ENCODE measurements around the gene LDLRAD1. TPM values are rescaled to one million over a fixed set of nuclear protein-coding genes. Genes with fewer than 3 reads are reported as not detected.
"Not testable (repeated sequence)": the region's sequence is repeated elsewhere in the genome, so short reads cannot be mapped to it uniquely, and the experiment has no call there.

LDLRAD1 gene
- total and polyA plus RNA-seq, 2 experiments from 2014 or later, result not detected

DNA sequence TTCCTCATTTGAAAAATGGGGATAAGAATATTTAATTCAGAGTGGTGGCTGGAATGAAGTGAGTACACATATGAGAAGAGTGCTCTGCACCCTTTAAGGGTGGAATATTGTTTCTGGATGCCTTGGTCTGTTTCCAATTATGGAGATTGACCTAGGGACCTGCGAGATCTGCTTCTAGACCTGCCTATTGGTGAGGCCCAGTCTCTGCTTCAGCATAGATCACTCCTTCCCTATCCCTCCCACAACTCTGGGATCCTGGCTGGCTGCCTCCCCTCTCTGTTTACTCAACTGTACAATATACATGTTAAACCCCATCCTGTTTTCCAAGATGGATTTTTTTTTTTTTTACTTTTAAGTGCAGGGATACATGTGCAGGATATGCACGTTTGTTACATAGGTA is 6.4 kb upstream of the LDLRAD1 start:
- TF ChIP-seq, protein P1, sequence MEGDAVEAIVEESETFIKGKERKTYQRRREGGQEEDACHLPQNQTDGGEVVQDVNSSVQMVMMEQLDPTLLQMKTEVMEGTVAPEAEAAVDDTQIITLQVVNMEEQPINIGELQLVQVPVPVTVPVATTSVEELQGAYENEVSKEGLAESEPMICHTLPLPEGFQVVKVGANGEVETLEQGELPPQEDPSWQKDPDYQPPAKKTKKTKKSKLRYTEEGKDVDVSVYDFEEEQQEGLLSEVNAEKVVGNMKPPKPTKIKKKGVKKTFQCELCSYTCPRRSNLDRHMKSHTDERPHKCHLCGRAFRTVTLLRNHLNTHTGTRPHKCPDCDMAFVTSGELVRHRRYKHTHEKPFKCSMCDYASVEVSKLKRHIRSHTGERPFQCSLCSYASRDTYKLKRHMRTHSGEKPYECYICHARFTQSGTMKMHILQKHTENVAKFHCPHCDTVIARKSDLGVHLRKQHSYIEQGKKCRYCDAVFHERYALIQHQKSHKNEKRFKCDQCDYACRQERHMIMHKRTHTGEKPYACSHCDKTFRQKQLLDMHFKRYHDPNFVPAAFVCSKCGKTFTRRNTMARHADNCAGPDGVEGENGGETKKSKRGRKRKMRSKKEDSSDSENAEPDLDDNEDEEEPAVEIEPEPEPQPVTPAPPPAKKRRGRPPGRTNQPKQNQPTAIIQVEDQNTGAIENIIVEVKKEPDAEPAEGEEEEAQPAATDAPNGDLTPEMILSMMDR (IDR thresholded peaks at IDR 0.05; ENCODE audit: low read depth, low read length), result no peak
- no peaks in the 10 kb centered on the region for H3K4me1 ChIP-seq (ENCODE audit: low read depth)
- H3K36me3 ChIP-seq, result no peaks in the 10 kb centered on the region
- no peak overlapping the region for H3K27ac ChIP-seq
- no peaks in the 10 kb centered on the region for H3K27me3 ChIP-seq
- DNase-seq (ENCODE audit: low read depth in 1 of 2, low spot score in 1 of 2), result no peak
- H3K9me3 ChIP-seq (ENCODE audit: low read depth), result no peaks in the 10 kb centered on the region
- no peak overlapping the region for H3K4me3 ChIP-seq

DNA sequence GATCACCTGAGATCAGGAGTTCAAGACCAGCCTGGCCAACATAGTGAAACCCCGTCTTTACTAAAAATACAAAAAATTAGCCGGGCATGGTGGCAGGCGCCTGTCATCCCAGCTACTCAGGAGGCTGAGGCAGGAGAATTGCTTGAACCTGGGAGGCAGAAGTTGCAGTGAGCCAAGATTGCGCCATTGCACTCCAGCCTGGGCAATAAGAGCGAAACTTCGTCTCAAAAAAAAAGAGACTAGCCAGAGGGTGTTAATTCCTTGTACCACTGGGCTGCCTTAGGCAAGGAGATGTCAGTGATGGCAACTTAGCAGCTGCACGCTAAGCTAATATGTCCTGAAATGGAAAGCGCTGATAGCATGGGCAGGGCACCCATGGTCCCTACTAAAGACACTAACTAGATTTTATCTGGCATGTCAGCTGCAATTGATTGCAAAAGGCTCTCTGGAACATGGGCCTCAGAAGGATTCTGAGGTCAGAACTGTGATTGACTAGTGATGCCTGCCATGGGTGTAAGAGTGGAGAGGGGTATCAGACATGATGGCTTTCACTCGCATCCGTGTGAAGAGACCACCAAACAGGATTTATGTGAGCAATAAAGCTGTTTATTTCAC is 1.7 kb upstream of the LDLRAD1 start:
- H3K27me3 ChIP-seq; H3K9me3 ChIP-seq (ENCODE audit: low read depth); H3K36me3 ChIP-seq; H3K4me3 ChIP-seq; DNase-seq (ENCODE audit: low read depth in 1 of 2, low spot score in 1 of 2); H3K4me1 ChIP-seq (ENCODE audit: low read depth); H3K27ac ChIP-seq: not testable (repeated sequence)

DNA sequence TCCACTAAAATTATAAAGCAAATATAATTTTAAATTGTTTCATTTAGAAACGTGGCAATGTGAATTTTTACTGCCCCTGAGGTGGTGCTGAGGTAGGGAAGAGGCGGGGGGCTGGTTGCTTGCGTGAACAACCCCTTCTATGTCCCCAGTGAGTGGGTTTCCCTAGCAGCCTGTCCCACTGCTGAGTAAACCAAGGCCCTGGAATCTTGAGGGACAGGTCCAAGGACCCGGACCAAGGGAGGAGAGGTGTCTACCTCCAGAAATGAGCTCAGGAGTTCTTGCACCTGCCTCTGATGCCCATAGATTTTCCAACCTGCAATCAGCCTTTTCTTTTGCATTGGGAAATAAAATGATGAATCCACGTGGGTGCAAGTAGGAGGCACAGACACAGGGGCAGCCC is 649 bp upstream of the LDLRAD1 start:
- Histone ChIP-seq H3K9me3 (ENCODE audit: low read depth) (no peaks in the 10 kb centered on the region), H3K27ac (no peak overlapping the region), H3K4me3 (no peak overlapping the region), H3K4me1 (ENCODE audit: low read depth) (no peaks in the 10 kb centered on the region), H3K36me3 (no peaks in the 10 kb centered on the region), H3K27me3 (no peaks in the 10 kb centered on the region)
- TF ChIP-seq, protein P1 (IDR thresholded peaks at IDR 0.05; ENCODE audit: low read depth, low read length), result no peak
- no peak for DNase-seq (ENCODE audit: low read depth in 1 of 2, low spot score in 1 of 2)

DNA sequence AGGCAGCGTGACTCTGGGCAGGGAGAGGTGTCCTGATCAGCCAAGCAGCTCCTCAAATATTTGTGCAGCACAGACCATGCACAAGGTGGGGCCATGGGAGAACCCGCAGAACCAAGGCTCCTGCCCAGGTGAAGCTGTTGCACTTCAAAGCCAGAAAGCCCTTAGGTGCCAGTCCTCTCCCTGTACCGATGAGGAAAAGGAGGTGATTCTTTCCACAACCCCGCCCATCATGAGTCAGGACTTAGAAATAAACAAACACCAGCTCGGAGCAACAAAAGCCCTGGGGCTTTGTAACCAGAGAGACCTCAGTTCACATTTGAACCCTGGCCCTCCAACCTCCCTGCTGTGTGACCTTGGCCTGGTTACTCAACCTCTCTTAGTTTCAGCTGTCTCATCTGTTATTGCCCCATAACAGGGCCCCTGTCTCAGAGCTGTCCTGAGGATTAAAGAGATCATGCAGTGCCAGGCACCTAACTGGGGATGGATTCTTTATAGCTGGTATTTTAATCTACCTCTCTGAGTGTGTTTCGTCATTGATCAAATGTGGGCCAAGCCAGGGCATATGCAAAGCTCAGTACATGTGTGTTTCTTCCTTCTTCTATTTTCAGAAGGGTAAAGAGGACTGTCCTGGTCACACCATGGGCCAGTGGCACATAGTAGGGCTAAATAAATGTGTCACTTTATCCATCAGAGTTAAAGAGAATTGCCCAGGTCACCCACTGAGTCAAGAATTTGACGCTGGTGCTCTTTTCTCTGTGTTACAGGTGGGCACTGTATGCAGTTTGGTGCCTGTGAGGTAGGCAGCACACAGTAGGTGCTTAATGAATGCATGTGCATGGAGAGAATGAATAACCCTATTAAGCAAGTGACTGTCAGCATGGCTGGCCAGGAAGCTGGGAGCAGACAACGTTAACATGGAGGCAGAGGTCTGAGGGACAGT is 1.4 kb downstream of the LDLRAD1 start:
- TF ChIP-seq, protein P1 (IDR thresholded peaks at IDR 0.05; ENCODE audit: low read depth, low read length), result no peak
- no peaks in the 10 kb centered on the region for H3K36me3 ChIP-seq

DNA sequence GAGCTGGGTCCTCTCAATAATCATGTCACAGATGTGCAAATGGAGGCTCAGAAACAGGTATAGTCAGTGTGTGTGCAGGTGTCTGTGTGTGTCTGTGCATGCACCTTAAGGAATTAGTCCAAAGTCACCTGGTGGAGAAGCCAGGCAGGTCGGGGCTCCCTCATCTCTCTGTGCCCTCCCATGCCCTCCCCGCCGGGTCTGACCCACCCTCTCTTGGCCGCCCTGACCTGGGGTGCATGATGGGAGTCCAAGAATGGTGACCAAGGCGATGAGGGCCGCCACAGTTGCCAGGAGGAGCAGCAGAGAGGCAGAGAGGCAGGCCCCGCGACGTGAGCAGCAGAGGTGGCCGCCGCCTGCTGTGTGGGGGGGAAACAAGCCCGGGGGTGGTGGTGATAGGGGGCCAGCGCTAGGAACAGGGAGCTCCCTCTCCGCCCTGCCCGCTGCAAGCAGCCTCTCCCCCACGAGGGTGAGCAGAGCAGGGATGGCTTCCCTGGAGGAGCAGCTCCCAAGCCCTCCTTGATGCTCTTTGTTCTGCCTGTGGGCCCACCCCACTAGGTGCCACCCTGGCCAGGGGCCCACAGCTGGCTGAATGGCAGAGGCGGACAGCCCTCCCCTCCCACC is 3.9 kb downstream of the LDLRAD1 start:
- Histone ChIP-seq H3K4me1 (ENCODE audit: low read depth) (no peaks in the 10 kb centered on the region), H3K4me3 (no peak overlapping the region), H3K27ac (no peak overlapping the region), H3K27me3 (no peaks in the 10 kb centered on the region), H3K36me3 (no peaks in the 10 kb centered on the region), H3K9me3 (ENCODE audit: low read depth) (no peaks in the 10 kb centered on the region)
- no peak for DNase-seq (ENCODE audit: low read depth in 1 of 2, low spot score in 1 of 2)
- TF ChIP-seq, protein P1 (IDR thresholded peaks at IDR 0.05; ENCODE audit: low read depth, low read length), result no peak

More for the DNA sequence above, 1.4 kb downstream of the LDLRAD1 start:
- Histone ChIP-seq H3K4me1 (ENCODE audit: low read depth) (no peaks in the 10 kb centered on the region), H3K9me3 (ENCODE audit: low read depth) (no peaks in the 10 kb centered on the region), H3K27ac (no peak overlapping the region), H3K27me3 (no peaks in the 10 kb centered on the region), H3K4me3 (no peak overlapping the region)
- DNase-seq (ENCODE audit: low read depth in 1 of 2, low spot score in 1 of 2), result peak in 1 of 2 donors; percentile 17
